Skeletal muscle satellite cell (primary cell): Measurements from ENCODE around the gene IFNL4.
"Not testable (repeated sequence)": the region's sequence is repeated elsewhere in the genome, so short reads cannot be mapped to it uniquely, and the experiment has no call there.

Experiments used
- H3K27me3 ChIP-seq: 2 replicates; pipeline ENCODE4 v1.7.0; 2013; ENCODE audit warnings: low read length; ENCODE audit not compliant: control insufficient read depth, insufficient read depth
- H3K36me3 ChIP-seq: 2 replicates; pipeline ENCODE4 v1.7.0; 2013; ENCODE audit warnings: mild to moderate bottlenecking, control low read depth, low read length; ENCODE audit not compliant: insufficient read depth
- H3K4me1 ChIP-seq: 2 replicates; pipeline ENCODE4 v1.7.0; 2013; ENCODE audit warnings: low read length; ENCODE audit not compliant: control insufficient read depth, insufficient read depth
- H3K4me2 ChIP-seq: 2 replicates; pipeline ENCODE4 v1.7.0; 2013; ENCODE audit warnings: mild to moderate bottlenecking, low read length
- H3K4me3 ChIP-seq: 2 replicates; pipeline ENCODE4 v1.7.0; 2013; ENCODE audit warnings: low read length
- H3K9ac ChIP-seq: 2 replicates; pipeline ENCODE4 v1.7.0; 2013; ENCODE audit warnings: mild to moderate bottlenecking, low read depth, low read length, moderate library complexity
- H3K9me3 ChIP-seq: replicated peaks from 2 replicates; pipeline ENCODE4 v1.7.0; 2013; ENCODE audit warnings: mild to moderate bottlenecking, control low read depth, low read length

The IFNL4 gene

GRCh38 chr19:39217094-39217493 is 31.6 kb downstream of the IFNL4 start:
- H3K27me3 ChIP-seq, result peaks cover 15% of the 10 kb centered on the region
- no peaks in the 10 kb centered on the region for H3K4me1 ChIP-seq
- no peaks in the 10 kb centered on the region for H3K9me3 ChIP-seq
- no peaks in the 10 kb centered on the region for H3K36me3 ChIP-seq
- no peak overlapping the region for H3K4me2 ChIP-seq
- H3K9ac ChIP-seq, result no peak overlapping the region
- no peak overlapping the region for H3K4me3 ChIP-seq

- not testable (repeated sequence) for H3K9me3 ChIP-seq, H3K9ac ChIP-seq, H3K4me2 ChIP-seq, H3K36me3 ChIP-seq, H3K4me1 ChIP-seq, H3K4me3 ChIP-seq
- H3K27me3 ChIP-seq, result peaks cover 13% of the 10 kb centered on the region
Measured at GRCh38 chr19:39215323-39215722, 33.3 kb downstream of the IFNL4 start.

DNA sequence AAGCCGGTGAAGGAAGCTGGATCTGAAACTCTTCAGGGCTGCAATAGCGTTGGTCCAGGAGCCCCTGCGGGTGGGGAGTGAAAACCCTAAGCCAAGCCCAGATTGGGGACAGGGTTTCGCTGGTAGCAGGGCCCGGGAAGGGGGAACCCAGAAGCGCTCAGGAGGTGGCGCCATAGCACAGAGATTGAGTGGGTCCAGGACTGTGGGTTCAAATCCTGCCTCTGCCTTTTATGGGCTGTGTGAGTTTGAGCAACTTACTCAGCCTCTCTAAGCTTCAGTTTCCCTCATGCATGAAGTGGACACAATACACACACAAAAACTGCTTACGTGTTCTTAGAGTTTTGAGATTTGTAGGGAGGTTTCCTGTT is 36.3 kb downstream of the IFNL4 start:
- Histone ChIP-seq H3K27me3 (peaks cover 23% of the 10 kb centered on the region), H3K9ac (no peak overlapping the region), H3K36me3 (no peaks in the 10 kb centered on the region), H3K9me3 (no peaks in the 10 kb centered on the region), H3K4me2 (no peak overlapping the region), H3K4me1 (no peaks in the 10 kb centered on the region), H3K4me3 (no peak overlapping the region)

DNA sequence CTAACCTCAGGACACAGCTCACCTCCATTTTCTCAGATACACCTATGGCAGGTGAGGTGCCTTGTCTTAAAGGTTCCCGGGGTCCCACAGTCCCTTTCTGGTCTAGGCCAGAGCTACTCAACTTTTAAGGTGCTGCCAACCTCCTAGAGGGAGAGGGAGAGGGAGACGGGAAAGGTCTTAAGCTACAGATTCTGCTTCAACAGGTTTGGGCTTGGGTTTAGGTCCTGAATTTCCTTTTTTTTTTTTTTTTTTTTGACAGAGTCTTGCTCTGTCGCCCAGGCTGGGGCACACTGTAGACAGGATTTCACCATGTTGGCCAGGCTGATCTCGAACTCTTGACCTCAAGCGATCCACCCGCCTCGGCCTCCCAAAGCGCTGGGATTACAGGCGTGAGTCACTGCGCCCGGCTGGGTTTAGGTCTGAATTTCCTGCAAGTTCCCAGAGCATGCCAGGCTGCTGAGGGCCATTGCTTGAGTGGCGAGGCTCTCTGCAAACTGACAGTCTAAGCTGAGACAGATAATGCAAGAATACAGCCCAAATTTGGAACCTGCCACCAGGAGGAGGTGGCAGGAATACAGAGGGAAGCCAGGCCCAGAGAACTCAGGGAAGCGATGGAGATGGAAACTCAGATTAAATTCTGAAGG is 36.8 kb downstream of the IFNL4 start:
- Histone ChIP-seq H3K4me3 (no peak overlapping the region), H3K4me1 (no peaks in the 10 kb centered on the region), H3K9ac (no peak overlapping the region), H3K9me3 (no peaks in the 10 kb centered on the region), H3K4me2 (no peak overlapping the region), H3K27me3 (peaks cover 28% of the 10 kb centered on the region), H3K36me3 (no peaks in the 10 kb centered on the region)

DNA sequence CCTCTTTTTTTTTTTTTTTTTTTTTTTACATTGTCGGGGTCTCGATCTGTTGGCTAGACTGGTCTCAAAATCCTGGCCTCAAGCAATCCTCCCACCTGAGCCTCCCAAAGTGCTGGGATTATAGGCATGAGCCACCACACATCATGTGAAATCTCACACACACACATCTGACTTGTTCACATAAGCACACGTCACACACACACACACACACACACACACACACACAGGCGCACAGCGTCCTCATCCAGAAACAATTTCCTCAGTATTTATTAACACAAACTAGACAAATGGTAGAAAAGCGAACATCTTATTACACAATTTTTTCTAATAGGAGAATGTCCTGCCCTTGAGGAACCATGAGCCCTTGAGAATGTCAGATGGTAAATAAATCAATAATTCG is 39.5 kb downstream of the IFNL4 start:
- peaks cover 43% of the 10 kb centered on the region for H3K27me3 ChIP-seq
- no peak overlapping the region for H3K9ac ChIP-seq
- H3K4me3 ChIP-seq, result no peak overlapping the region

DNA sequence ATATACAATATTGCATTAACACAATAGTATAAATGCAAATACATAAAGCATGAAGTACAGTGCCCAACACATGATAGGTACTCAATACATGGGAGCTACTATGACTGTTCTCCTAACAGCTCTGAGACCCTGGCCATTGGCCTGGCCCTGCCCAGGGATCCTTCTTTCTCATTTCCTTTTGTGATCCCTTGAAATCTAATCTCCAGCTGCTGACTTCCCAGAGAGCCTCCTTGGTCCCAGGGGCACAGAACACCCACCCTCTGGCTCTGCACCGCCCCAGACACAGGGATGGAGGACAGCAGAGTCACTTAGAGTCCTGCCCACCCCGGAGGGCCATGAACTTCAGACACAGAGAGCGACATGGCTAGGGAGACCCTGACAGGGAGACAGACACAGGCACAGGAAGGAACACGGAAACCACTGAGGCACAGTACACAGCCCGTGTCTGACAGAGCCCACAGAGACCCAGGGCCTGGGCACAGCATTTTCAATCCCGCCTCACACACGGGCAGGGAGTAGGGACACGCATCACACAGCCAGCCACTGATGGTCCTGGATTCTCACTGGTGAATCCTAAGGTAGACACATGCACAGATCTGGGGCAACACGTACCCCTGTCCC is 40.4 kb downstream of the IFNL4 start:
- no peak overlapping the region for H3K4me2 ChIP-seq
- H3K36me3 ChIP-seq, result no peaks in the 10 kb centered on the region
- H3K4me3 ChIP-seq, result no peak overlapping the region
- H3K9ac ChIP-seq, result no peak overlapping the region
- no peaks in the 10 kb centered on the region for H3K9me3 ChIP-seq
- H3K4me1 ChIP-seq, result no peaks in the 10 kb centered on the region
- H3K27me3 ChIP-seq, result peaks cover 51% of the 10 kb centered on the region

More for the DNA sequence above, 39.5 kb downstream of the IFNL4 start:
- Histone ChIP-seq H3K36me3 (no peaks in the 10 kb centered on the region), H3K4me1 (no peaks in the 10 kb centered on the region), H3K9me3 (no peaks in the 10 kb centered on the region), H3K4me2 (no peak overlapping the region)

DNA sequence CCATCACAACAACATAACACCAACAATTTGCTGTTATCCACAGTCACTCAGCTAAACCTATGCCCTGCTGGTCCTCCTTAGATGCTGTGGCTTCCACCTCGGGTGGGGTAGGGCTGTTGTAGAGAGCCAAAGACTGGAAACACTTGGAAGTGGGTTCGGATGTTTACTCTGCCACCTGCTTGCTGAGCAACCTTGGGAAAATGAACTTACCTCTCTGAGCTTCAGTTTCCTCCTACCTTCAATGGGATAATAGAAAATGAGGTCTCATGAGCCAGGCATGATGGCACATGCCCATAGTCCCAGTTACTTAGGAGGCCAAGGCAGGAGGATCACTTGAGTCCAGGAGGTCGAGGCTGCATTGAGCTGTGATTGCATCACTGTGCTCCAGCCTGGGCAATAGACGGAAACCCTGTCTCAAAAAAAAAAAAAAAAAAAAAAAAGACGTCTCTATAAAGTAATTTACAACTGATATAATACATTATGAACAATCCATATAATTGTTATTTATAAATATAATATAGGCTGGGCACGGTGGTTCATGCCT is 41.3 kb downstream of the IFNL4 start:
- no peaks in the 10 kb centered on the region for H3K9me3 ChIP-seq
- H3K27me3 ChIP-seq, result peaks cover 60% of the 10 kb centered on the region
- no peak overlapping the region for H3K9ac ChIP-seq
- no peak overlapping the region for H3K4me3 ChIP-seq
- H3K4me2 ChIP-seq, result no peak overlapping the region
- H3K36me3 ChIP-seq, result no peaks in the 10 kb centered on the region
- H3K4me1 ChIP-seq, result no peaks in the 10 kb centered on the region

DNA sequence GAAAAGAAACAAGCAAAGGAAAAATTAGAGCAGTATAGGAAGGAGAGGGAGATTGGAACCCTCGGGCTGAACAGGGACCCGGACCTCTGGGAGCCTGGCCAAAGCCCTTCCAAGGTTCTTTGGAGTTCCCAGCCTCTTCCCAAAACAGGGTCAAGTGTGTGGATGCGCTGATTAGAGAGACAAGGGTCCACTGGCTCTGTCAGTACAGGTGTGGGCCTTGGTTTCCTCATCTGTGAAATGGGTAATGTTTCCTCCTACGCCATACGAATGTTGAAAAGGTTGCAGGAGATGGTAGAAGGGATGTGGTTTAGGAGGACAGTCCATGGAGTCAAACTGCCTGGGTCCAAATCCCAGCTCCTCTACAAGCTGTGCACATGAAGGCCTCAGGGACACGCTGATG is 42.5 kb downstream of the IFNL4 start:
- H3K36me3 ChIP-seq, result no peaks in the 10 kb centered on the region

GRCh38 chr19:39205449-39205764 is 43.2 kb downstream of the IFNL4 start:
- Histone ChIP-seq H3K9ac (no peak overlapping the region), H3K4me1 (no peaks in the 10 kb centered on the region), H3K9me3 (no peaks in the 10 kb centered on the region), H3K4me3 (no peak overlapping the region), H3K27me3 (peaks cover 71% of the 10 kb centered on the region), H3K4me2 (no peak overlapping the region), H3K36me3 (no peaks in the 10 kb centered on the region)

More for the DNA sequence above, 42.5 kb downstream of the IFNL4 start:
- no peak overlapping the region for H3K4me3 ChIP-seq
- H3K4me1 ChIP-seq, result no peaks in the 10 kb centered on the region
- H3K9ac ChIP-seq, result no peak overlapping the region
- peaks cover 64% of the 10 kb centered on the region for H3K27me3 ChIP-seq
- H3K9me3 ChIP-seq, result no peaks in the 10 kb centered on the region
- no peak overlapping the region for H3K4me2 ChIP-seq

GRCh38 chr19:39203372-39204341 is 45.0 kb downstream of the IFNL4 start, which contains the start of gene SYCN:
SYCN (minus strand) TSS chr19:39204263; CDS start chr19:39204254, 9 bp downstream.
- Histone ChIP-seq H3K4me2 (no peak within 1 kb of the TSS), H3K4me3 (no peak within 1 kb of the TSS), H3K36me3 (no peaks in the 10 kb centered on the region), H3K4me1 (peaks cover 3% of the 10 kb centered on the region), H3K9ac (no peak within 1 kb of the TSS), H3K27me3 (peaks cover 77% of the 10 kb centered on the region), H3K9me3 (no peaks in the 10 kb centered on the region)

DNA sequence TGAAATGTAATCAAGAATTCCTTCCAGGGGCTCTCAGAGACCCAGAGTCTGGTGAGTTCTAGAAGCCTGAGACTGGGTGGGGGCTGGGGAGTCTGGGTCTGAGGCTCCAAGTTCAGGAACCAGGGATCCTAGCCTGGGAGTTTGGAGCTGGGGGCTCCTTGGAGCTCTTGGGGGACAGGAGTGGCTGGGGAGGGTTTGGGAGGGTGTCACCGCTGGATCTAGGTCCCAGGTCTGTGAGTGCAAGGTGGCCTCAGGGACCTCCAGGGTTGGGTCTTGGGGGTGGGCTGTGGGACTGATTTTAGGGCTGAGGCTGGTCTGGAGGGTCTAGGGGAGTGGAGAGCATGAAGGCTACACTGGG is 45.7 kb downstream of the IFNL4 start:
- Histone ChIP-seq H3K4me1 (peaks cover 3% of the 10 kb centered on the region), H3K4me3 (no peak overlapping the region), H3K9ac (no peak overlapping the region), H3K27me3 (peaks cover 75% of the 10 kb centered on the region), H3K4me2 (no peak overlapping the region), H3K36me3 (no peaks in the 10 kb centered on the region), H3K9me3 (no peaks in the 10 kb centered on the region)
